GM23338 (cell line): Measurements from ENCODE around the gene BANK1. TPM values are rescaled to one million over a fixed set of nuclear protein-coding genes. Genes with fewer than 3 reads are reported as not detected.

Experiments
- ATAC-seq: fragments of 200-7000 bp; cut with Tn5 transposase; 3 replicates; pipeline ENCODE4 v1.9.1; 2020
- DNase-seq: peaks from one replicate; pipeline ENCODE4 v3.0.0-alpha.2; 2015; ENCODE audit warnings: low spot score
- H2AFZ ChIP-seq: fragments of 200-600 bp; sonication (generic); 2 replicates; pipeline ENCODE4 v1.8.0; 2016; ENCODE audit warnings: antibody characterized with exemption, mild to moderate bottlenecking, moderate library complexity
- H3F3A ChIP-seq: fragments of 200-600 bp; sonication (generic); replicated peaks from 2 replicates; pipeline ENCODE4 v1.8.0; 2017; ENCODE audit warnings: antibody characterized with exemption, mixed run types, low read depth
- H3K27ac ChIP-seq: fragments of 200-600 bp; sonication (generic); 2 replicates; pipeline ENCODE4 v1.6.1; 2016; ENCODE audit warnings: low read depth
- H3K27me3 ChIP-seq: fragments of 200-600 bp; sonication (generic); 2 replicates; pipeline ENCODE4 v1.8.0; 2016; ENCODE audit warnings: mild to moderate bottlenecking, mixed run types, moderate library complexity; ENCODE audit not compliant: insufficient read depth
- H3K36me3 ChIP-seq: fragments of 200-600 bp; sonication (generic); 2 replicates; pipeline ENCODE4 v1.8.0; 2016; ENCODE audit warnings: mild to moderate bottlenecking; ENCODE audit not compliant: insufficient read depth
- H3K4me1 ChIP-seq: fragments of 200-600 bp; sonication (generic); 2 replicates; pipeline ENCODE4 v1.8.0; 2016; ENCODE audit warnings: mild to moderate bottlenecking, moderate library complexity; ENCODE audit not compliant: insufficient read depth
- H3K4me2 ChIP-seq: fragments of 200-600 bp; sonication (generic); 2 replicates; pipeline ENCODE4 v1.7.1; 2017; ENCODE audit warnings: mixed run types
- H3K4me3 ChIP-seq: fragments of 200-600 bp; sonication (generic); 2 replicates; pipeline ENCODE4 v1.6.1; 2016; ENCODE audit warnings: mixed run types
- H3K79me2 ChIP-seq: fragments of 200-600 bp; sonication (generic); replicated peaks from 2 replicates; pipeline ENCODE4 v1.8.0; 2017; ENCODE audit warnings: mild to moderate bottlenecking; ENCODE audit not compliant: insufficient read depth
- H3K9me2 ChIP-seq: fragments of 200-600 bp; sonication (generic); 2 replicates; pipeline ENCODE4 v1.8.0; 2017; ENCODE audit not compliant: insufficient read depth
- H4K20me1 ChIP-seq: fragments of 200-600 bp; sonication (generic); replicated peaks from 2 replicates; pipeline ENCODE4 v1.8.0; 2017; ENCODE audit warnings: mild to moderate bottlenecking; ENCODE audit not compliant: insufficient read depth
- H3K27ac Mint-ChIP-seq: 2 replicates; pipeline ENCODE4 v1.8.0; 2020; ENCODE audit warnings: inconsistent platforms, mild to moderate bottlenecking, moderate library complexity, mixed read lengths
- H3K27me3 Mint-ChIP-seq: 3 replicates; pipeline ENCODE4 v1.8.0; 2022; ENCODE audit warnings: low read depth, mild to moderate bottlenecking, moderate library complexity, mixed read lengths, inconsistent platforms; ENCODE audit not compliant: insufficient read depth, poor library complexity
- H3K36me3 Mint-ChIP-seq: 3 replicates; pipeline ENCODE4 v1.8.0; 2021; ENCODE audit warnings: low read depth, mild to moderate bottlenecking, inconsistent platforms, moderate library complexity, mixed read lengths
- H3K4me1 Mint-ChIP-seq: 3 replicates; pipeline ENCODE4 v1.8.0; 2020; ENCODE audit warnings: mild to moderate bottlenecking, inconsistent platforms, mixed read lengths
- H3K4me3 Mint-ChIP-seq: 3 replicates; pipeline ENCODE4 v1.8.0; 2021; ENCODE audit warnings: moderate library complexity, mild to moderate bottlenecking, inconsistent platforms, mixed read lengths
- H3K9me3 Mint-ChIP-seq: 3 replicates; pipeline ENCODE4 v1.8.0; 2020; ENCODE audit warnings: moderate library complexity, mild to moderate bottlenecking, inconsistent platforms, mixed read lengths
- EZH2 ChIP-seq: fragments of 200-600 bp; sonication (generic); IDR thresholded peaks from one replicate; pipeline ENCODE4 v1.8.0; 2017; ENCODE audit warnings: antibody characterized with exemption, mild to moderate bottlenecking, low read depth; ENCODE audit not compliant: unreplicated experiment
- JUNB ChIP-seq: IDR thresholded peaks from one replicate; pipeline ENCODE4 v1.6.1; 2016; ENCODE audit warnings: antibody characterized with exemption; ENCODE audit not compliant: unreplicated experiment
- POLR2AphosphoS5 ChIP-seq: IDR thresholded peaks from 2 replicates; pipeline ENCODE4 v1.6.1; 2016; ENCODE audit warnings: antibody characterized with exemption, low read depth
- polyA plus RNA-seq: library from polyadenylated mRNA; unstranded; fragments of >200 nt; fragmentation: Nextera tagmentation; extraction: Ambion mirVana; gene quantifications from 2 replicates; pipeline ENCODE4 v1.2.1, GENCODE V29; 2016
- total RNA-seq: library from RNA; depleted of rRNA; stranded (reverse); fragments of >200 nt; shearing (Covaris generic); gene quantifications from 2 replicates; pipeline ENCODE4 v1.2.3, GENCODE V29; 2014
- TF ChIP-seq, protein P1 (sequence below): IDR thresholded peaks from 2 replicates; pipeline ENCODE4 v1.6.1; 2016; ENCODE audit warnings: antibody characterized with exemption
- TF ChIP-seq, protein P2 (sequence below), 2 experiments: fragments of 200-600 bp in 1 of 2; sonication (generic) in 1 of 2; conservative IDR thresholded peaks; 2 replicates each; pipeline versions ENCODE4 v1.5.1 to v1.6.1; 2016 to 2017; ENCODE audit warnings: antibody characterized with exemption in 2 of 2, low read depth in 2 of 2, mild to moderate bottlenecking in 2 of 2, moderate library complexity in 1 of 2
- TF ChIP-seq, protein P3 (sequence below): fragments of 250-450 bp; sonication (Bioruptor Pico); IDR thresholded peaks from 2 replicates; pipeline ENCODE4 v1.5.0; 2020; ENCODE audit warnings: mild to moderate bottlenecking, moderate library complexity

Gene BANK1
- total and polyA plus RNA-seq, 2 experiments from 2014 or later = 0.86 to 0.87 TPM

DNA sequence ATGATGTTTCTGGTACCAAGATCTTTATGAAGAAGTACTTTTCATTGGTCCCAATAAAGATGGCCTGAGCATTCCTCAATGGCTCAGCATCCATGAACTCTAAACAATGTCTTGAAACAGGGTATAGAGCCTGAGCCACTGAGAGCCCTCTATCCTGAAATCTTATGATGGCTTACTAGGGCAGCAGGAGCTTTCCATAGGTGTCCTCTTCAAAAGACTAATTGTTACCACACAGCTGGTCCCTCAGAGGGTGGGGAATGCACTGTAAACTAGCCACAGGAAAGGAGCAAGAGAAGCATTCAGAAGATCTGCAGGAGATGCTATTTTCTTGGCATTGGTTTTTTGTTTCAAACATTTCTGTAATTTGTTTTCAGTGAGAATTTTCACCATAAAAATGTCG is 5.6 kb upstream of the BANK1 start:
- Histone ChIP-seq H3K79me2 (no peaks in the 10 kb centered on the region), H3K4me2 (no peak overlapping the region), H3K4me3 (no peak overlapping the region), H3F3A (no peaks in the 10 kb centered on the region), H3K36me3 (no peaks in the 10 kb centered on the region), H3K4me1 (peaks cover 17% of the 10 kb centered on the region), H3K27ac (no peak overlapping the region), H4K20me1 (no peaks in the 10 kb centered on the region), H2AFZ (no peak overlapping the region; the same call in 1 of the 2 replicates), H3K27me3 (no peaks in the 10 kb centered on the region), H3K9me2 (0 out of 2 replicates have a peak, but pooled peaks cover 8% of the 10 kb centered on the region)
- Mint-ChIP-seq H3K36me3 (peaks cover 6% of the 10 kb centered on the region), H3K4me1 (peaks cover 22% of the 10 kb centered on the region; the same call in 2 of the 3 replicates), H3K27me3 (no peaks in the 10 kb centered on the region), H3K4me3 (no peak overlapping the region), H3K9me3 (peaks cover 10% of the 10 kb centered on the region; the same call in 2 of the 3 replicates), H3K27ac (no peak overlapping the region)
- peak; percentile 78 for ATAC-seq
- DNase-seq = no peak
- TF ChIP-seq, protein P1, sequence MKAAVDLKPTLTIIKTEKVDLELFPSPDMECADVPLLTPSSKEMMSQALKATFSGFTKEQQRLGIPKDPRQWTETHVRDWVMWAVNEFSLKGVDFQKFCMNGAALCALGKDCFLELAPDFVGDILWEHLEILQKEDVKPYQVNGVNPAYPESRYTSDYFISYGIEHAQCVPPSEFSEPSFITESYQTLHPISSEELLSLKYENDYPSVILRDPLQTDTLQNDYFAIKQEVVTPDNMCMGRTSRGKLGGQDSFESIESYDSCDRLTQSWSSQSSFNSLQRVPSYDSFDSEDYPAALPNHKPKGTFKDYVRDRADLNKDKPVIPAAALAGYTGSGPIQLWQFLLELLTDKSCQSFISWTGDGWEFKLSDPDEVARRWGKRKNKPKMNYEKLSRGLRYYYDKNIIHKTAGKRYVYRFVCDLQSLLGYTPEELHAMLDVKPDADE = no peak
- TF ChIP-seq, protein P2, sequence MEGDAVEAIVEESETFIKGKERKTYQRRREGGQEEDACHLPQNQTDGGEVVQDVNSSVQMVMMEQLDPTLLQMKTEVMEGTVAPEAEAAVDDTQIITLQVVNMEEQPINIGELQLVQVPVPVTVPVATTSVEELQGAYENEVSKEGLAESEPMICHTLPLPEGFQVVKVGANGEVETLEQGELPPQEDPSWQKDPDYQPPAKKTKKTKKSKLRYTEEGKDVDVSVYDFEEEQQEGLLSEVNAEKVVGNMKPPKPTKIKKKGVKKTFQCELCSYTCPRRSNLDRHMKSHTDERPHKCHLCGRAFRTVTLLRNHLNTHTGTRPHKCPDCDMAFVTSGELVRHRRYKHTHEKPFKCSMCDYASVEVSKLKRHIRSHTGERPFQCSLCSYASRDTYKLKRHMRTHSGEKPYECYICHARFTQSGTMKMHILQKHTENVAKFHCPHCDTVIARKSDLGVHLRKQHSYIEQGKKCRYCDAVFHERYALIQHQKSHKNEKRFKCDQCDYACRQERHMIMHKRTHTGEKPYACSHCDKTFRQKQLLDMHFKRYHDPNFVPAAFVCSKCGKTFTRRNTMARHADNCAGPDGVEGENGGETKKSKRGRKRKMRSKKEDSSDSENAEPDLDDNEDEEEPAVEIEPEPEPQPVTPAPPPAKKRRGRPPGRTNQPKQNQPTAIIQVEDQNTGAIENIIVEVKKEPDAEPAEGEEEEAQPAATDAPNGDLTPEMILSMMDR (conservative IDR thresholded peaks at IDR 0.05; ENCODE audit: low read depth in 2 of 2) = no peak
- TF ChIP-seq, protein P3, sequence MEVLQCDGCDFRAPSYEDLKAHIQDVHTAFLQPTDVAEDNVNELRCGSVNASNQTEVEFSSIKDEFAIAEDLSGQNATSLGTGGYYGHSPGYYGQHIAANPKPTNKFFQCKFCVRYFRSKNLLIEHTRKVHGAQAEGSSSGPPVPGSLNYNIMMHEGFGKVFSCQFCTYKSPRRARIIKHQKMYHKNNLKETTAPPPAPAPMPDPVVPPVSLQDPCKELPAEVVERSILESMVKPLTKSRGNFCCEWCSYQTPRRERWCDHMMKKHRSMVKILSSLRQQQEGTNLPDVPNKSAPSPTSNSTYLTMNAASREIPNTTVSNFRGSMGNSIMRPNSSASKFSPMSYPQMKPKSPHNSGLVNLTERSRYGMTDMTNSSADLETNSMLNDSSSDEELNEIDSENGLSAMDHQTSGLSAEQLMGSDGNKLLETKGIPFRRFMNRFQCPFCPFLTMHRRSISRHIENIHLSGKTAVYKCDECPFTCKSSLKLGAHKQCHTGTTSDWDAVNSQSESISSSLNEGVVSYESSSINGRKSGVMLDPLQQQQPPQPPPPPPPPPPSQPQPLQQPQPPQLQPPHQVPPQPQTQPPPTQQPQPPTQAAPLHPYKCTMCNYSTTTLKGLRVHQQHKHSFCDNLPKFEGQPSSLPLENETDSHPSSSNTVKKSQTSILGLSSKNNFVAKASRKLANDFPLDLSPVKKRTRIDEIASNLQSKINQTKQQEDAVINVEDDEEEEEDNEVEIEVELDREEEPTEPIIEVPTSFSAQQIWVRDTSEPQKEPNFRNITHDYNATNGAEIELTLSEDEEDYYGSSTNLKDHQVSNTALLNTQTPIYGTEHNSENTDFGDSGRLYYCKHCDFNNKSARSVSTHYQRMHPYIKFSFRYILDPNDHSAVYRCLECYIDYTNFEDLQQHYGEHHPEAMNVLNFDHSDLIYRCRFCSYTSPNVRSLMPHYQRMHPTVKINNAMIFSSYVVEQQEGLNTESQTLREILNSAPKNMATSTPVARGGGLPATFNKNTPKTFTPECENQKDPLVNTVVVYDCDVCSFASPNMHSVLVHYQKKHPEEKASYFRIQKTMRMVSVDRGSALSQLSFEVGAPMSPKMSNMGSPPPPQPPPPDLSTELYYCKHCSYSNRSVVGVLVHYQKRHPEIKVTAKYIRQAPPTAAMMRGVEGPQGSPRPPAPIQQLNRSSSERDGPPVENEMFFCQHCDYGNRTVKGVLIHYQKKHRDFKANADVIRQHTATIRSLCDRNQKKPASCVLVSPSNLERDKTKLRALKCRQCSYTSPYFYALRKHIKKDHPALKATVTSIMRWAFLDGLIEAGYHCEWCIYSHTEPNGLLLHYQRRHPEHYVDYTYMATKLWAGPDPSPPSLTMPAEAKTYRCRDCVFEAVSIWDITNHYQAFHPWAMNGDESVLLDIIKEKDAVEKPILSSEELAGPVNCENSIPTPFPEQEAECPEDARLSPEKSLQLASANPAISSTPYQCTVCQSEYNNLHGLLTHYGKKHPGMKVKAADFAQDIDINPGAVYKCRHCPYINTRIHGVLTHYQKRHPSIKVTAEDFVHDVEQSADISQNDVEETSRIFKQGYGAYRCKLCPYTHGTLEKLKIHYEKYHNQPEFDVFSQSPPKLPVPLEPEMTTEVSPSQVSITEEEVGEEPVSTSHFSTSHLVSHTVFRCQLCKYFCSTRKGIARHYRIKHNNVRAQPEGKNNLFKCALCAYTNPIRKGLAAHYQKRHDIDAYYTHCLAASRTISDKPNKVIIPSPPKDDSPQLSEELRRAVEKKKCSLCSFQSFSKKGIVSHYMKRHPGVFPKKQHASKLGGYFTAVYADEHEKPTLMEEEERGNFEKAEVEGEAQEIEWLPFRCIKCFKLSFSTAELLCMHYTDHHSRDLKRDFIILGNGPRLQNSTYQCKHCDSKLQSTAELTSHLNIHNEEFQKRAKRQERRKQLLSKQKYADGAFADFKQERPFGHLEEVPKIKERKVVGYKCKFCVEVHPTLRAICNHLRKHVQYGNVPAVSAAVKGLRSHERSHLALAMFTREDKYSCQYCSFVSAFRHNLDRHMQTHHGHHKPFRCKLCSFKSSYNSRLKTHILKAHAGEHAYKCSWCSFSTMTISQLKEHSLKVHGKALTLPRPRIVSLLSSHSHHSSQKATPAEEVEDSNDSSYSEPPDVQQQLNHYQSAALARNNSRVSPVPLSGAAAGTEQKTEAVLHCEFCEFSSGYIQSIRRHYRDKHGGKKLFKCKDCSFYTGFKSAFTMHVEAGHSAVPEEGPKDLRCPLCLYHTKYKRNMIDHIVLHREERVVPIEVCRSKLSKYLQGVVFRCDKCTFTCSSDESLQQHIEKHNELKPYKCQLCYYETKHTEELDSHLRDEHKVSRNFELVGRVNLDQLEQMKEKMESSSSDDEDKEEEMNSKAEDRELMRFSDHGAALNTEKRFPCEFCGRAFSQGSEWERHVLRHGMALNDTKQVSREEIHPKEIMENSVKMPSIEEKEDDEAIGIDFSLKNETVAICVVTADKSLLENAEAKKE (CRISPR knock-in tag) = 0 out of 2 replicates have a peak, but pooled peaks have one; percentile 23
- no peak for TF ChIP-seq POLR2AphosphoS5
- TF ChIP-seq EZH2 = no peak
- TF ChIP-seq JUNB = no peak
